Measurements from ENCODE around the gene PPP2R3B. TPM values are rescaled to one million over a fixed set of nuclear protein-coding genes. Genes with fewer than 3 reads are reported as not detected.

PPP2R3B gene
- total RNA-seq, 2 donors from 2014 or later, result 72.5 to 98.7 TPM

GRCh38 chrX:336227-336626, 50.5 kb downstream of the PPP2R3B start:
- Mint-ChIP-seq H3K4me1 (no peaks in the 10 kb centered on the region), H3K27me3 (ENCODE audit: insufficient read depth) (no peaks in the 10 kb centered on the region), H3K27ac (no peak overlapping the region), H3K4me3 (no peak overlapping the region), H3K36me3 (ENCODE audit: low read depth) (peaks cover 46% of the 10 kb centered on the region), H3K9me3 (peaks cover 12% of the 10 kb centered on the region)
- no peak for DNase-seq
- Histone ChIP-seq H3K27ac (ENCODE audit: low read depth, low read length) (no peak overlapping the region), H3K4me3 (ENCODE audit: low read length) (no peak overlapping the region), H3K4me1 (ENCODE audit: control insufficient read depth, insufficient read depth, low read length) (no peaks in the 10 kb centered on the region), H3K9me3 (ENCODE audit: control insufficient read depth, low read length) (no peaks in the 10 kb centered on the region), H3K9ac (ENCODE audit: extremely low read depth, low read length, poor library complexity, severe bottlenecking) (no peak overlapping the region), H3K27me3 (ENCODE audit: control insufficient read depth, insufficient read depth, low read length, poor library complexity, severe bottlenecking) (no peaks in the 10 kb centered on the region), H3K36me3 (ENCODE audit: control insufficient read depth, insufficient read depth, low read length) (peaks cover 21% of the 10 kb centered on the region)
- 92 to 93% methylated on average over 16 to 21 of the region's 21 CpGs for WGBS, 2 experiments (ENCODE audit: insufficient coverage in 1 of 2, insufficient read length in 1 of 2)
- no peak for TF ChIP-seq CTCF (conservative IDR thresholded peaks at IDR 0.05)

DNA sequence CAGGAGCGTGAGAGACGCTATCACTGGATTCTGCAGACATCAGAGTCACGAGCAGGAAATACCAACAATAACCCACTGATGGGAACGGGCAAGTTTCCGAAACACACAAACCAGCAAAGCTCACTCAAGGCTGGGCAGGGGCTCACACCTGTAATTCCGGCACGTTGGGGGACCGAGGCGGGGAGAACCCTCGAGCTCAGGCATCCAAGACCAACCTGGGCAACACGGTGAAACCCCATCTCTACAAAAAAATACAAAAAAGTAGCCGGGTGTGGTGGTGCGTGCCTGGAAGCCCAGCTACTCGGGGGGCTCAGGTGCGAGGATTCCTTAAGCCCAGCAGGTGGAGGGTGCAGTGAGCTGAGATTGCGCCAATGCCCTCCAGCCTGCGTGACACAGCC, 51.0 kb downstream of the PPP2R3B start:
- Histone ChIP-seq H3K36me3 (ENCODE audit: control insufficient read depth, insufficient read depth, low read length) (peaks cover 20% of the 10 kb centered on the region), H3K27me3 (ENCODE audit: control insufficient read depth, insufficient read depth, low read length, poor library complexity, severe bottlenecking) (no peaks in the 10 kb centered on the region), H3K9ac (ENCODE audit: extremely low read depth, low read length, poor library complexity, severe bottlenecking) (no peak overlapping the region), H3K9me3 (ENCODE audit: control insufficient read depth, low read length) (no peaks in the 10 kb centered on the region), H3K4me3 (ENCODE audit: low read length) (no peak overlapping the region), H3K27ac (ENCODE audit: low read depth, low read length) (no peak overlapping the region), H3K4me1 (ENCODE audit: control insufficient read depth, insufficient read depth, low read length) (no peaks in the 10 kb centered on the region)
- TF ChIP-seq CTCF (conservative IDR thresholded peaks at IDR 0.05), result no peak
- DNase-seq, result no peak
- no peak overlapping the region for H3K27ac Mint-ChIP-seq
- H3K36me3 Mint-ChIP-seq (ENCODE audit: low read depth), result peaks cover 43% of the 10 kb centered on the region
- no peaks in the 10 kb centered on the region for H3K4me1 Mint-ChIP-seq
- H3K4me3 Mint-ChIP-seq, result no peak overlapping the region
- 91 to 95% methylated on average over 6 to 16 of the region's 17 CpGs for WGBS, 2 experiments (ENCODE audit: insufficient coverage in 1 of 2, insufficient read length in 1 of 2)
- H3K27me3 Mint-ChIP-seq (ENCODE audit: insufficient read depth), result no peaks in the 10 kb centered on the region
- peaks cover 12% of the 10 kb centered on the region for H3K9me3 Mint-ChIP-seq

DNA sequence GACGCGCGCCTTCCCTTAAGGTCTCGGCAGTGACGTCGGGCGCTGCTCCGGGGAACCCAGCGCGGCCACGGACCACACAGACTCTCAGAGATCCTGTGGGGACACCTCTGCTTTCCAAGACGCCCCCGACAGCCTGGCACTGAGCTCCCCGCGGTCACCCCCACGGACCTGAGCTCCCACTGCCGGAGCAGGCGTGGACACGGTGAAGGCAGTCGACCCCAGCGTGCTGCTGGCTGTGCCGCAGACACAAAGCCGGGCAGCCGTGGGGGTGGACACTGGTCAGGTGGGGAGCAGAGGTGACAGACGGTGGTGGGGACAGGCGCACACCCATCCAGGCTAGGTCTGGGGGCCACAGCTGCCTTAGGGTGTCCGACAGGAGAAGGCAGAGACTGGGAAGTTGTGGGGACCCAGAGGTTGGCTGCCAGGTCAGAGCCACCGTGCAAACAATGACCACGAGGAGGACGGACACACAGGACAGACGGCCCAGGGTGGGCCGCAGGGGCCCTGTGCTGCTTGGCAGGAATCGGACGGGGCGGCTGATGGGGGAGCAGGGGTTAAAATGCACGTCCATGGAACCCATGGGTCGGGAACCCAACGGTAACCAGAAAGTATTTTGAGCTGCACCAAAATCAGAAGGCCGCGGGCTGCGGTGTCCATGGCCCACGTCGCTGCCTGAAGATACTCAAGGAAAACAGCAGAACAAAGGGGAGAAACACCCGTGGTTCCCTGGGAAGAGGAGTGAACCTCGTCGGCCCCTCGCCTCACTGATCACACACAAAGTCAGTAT, 51.5 kb downstream of the PPP2R3B start:
- no peak for DNase-seq
- Mint-ChIP-seq H3K9me3 (peaks cover 12% of the 10 kb centered on the region), H3K27ac (no peak overlapping the region), H3K4me1 (no peaks in the 10 kb centered on the region), H3K36me3 (ENCODE audit: low read depth) (peaks cover 40% of the 10 kb centered on the region), H3K27me3 (ENCODE audit: insufficient read depth) (no peaks in the 10 kb centered on the region), H3K4me3 (no peak overlapping the region)
- 94% methylated on average over 37 to 47 of the region's 47 CpGs for WGBS, 2 experiments (ENCODE audit: insufficient coverage in 1 of 2, insufficient read length in 1 of 2)
- no peak for TF ChIP-seq CTCF (conservative IDR thresholded peaks at IDR 0.05)
- Histone ChIP-seq H3K27ac (ENCODE audit: low read depth, low read length) (no peak overlapping the region), H3K4me1 (ENCODE audit: control insufficient read depth, insufficient read depth, low read length) (no peaks in the 10 kb centered on the region), H3K9me3 (ENCODE audit: control insufficient read depth, low read length) (no peaks in the 10 kb centered on the region), H3K9ac (ENCODE audit: extremely low read depth, low read length, poor library complexity, severe bottlenecking) (no peak overlapping the region), H3K36me3 (ENCODE audit: control insufficient read depth, insufficient read depth, low read length) (peaks cover 16% of the 10 kb centered on the region), H3K27me3 (ENCODE audit: control insufficient read depth, insufficient read depth, low read length, poor library complexity, severe bottlenecking) (no peaks in the 10 kb centered on the region), H3K4me3 (ENCODE audit: low read length) (no peak overlapping the region)
